ENCODE results near the gene TRNAU1AP. TPM values are rescaled to one million over a fixed set of nuclear protein-coding genes. Genes with fewer than 3 reads are reported as not detected.

TRNAU1AP gene
- total and polyA plus RNA-seq, 10 of the 15 experiments (the other 5 are each of a cell fraction or from before 2014, with no cell fraction given) = 24.3 to 67.0 (median 31.8) TPM

- TF ChIP-seq SKIL (IDR thresholded peaks at IDR 0.05; ENCODE audit: low read depth, poor library complexity, severe bottlenecking) = peak; percentile 24
- no peak for TF ChIP-seq NFYA (IDR thresholded peaks at IDR 0.05; ENCODE audit: borderline replicate concordance, low read depth, low read length)
- TF ChIP-seq EED (IDR thresholded peaks at IDR 0.05; ENCODE audit: low read depth) = no peak
- TF ChIP-seq PAX5 (IDR thresholded peaks at IDR 0.05; ENCODE audit: borderline replicate concordance, low read depth, low read length) = no peak
- peak; percentile 59; the same call in 1 of the 2 replicates for TF ChIP-seq IRF5 (IDR thresholded peaks at IDR 0.05; ENCODE audit: borderline replicate concordance)
- no peak for TF ChIP-seq SMC3 (IDR thresholded peaks at IDR 0.05; ENCODE audit: borderline replicate concordance, low read length)
- TF ChIP-seq BCL11A (IDR thresholded peaks at IDR 0.05; ENCODE audit: low read depth, low read length) = 0 out of 2 replicates have a peak, but pooled peaks have one; percentile 13
- no peak for TF ChIP-seq JUND (IDR thresholded peaks at IDR 0.05; ENCODE audit: low read depth, low read length)
- TF ChIP-seq BACH1 (IDR thresholded peaks at IDR 0.05; ENCODE audit: borderline replicate concordance) = no peak
- TF ChIP-seq BCLAF1 (IDR thresholded peaks at IDR 0.05) = no peak
- TF ChIP-seq ASH2L (IDR thresholded peaks at IDR 0.05; ENCODE audit: borderline replicate concordance, low read depth) = no peak
- peak; percentile 11 for TF ChIP-seq SP1 (IDR thresholded peaks at IDR 0.05; ENCODE audit: low read depth, low read length)
- no peak for TF ChIP-seq PAX8 (IDR thresholded peaks at IDR 0.05)
- no peak for TF ChIP-seq HDAC2 (IDR thresholded peaks at IDR 0.05)
- no peak; the same call in 1 of the 2 replicates for TF ChIP-seq PKNOX1 (IDR thresholded peaks at IDR 0.05)
- TF ChIP-seq ZBTB11 (CRISPR knock-in tag; IDR thresholded peaks at IDR 0.05) = 0 out of 2 replicates have a peak, but pooled peaks have one; percentile 26
Measured at GRCh38 chr1:28505406-28506187, 47.3 kb upstream of the TRNAU1AP start, which contains the start of gene RCC1 (continued).

Data from GM12878 (cell line).